Camera-type eye (tissue), 1 donor: ENCODE results near the gene LYG2. TPM values are rescaled to one million over a fixed set of nuclear protein-coding genes. Genes with fewer than 3 reads are reported as not detected.

Source experiments
- total RNA-seq: library from RNA; depleted of rRNA; stranded (reverse); fragments of >200 nt; gene quantifications from one replicate; pipeline ENCODE4 v1.2.3, GENCODE V29; 2014

Gene LYG2, protein sequence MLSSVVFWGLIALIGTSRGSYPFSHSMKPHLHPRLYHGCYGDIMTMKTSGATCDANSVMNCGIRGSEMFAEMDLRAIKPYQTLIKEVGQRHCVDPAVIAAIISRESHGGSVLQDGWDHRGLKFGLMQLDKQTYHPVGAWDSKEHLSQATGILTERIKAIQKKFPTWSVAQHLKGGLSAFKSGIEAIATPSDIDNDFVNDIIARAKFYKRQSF
- total RNA-seq, result not detected

DNA sequence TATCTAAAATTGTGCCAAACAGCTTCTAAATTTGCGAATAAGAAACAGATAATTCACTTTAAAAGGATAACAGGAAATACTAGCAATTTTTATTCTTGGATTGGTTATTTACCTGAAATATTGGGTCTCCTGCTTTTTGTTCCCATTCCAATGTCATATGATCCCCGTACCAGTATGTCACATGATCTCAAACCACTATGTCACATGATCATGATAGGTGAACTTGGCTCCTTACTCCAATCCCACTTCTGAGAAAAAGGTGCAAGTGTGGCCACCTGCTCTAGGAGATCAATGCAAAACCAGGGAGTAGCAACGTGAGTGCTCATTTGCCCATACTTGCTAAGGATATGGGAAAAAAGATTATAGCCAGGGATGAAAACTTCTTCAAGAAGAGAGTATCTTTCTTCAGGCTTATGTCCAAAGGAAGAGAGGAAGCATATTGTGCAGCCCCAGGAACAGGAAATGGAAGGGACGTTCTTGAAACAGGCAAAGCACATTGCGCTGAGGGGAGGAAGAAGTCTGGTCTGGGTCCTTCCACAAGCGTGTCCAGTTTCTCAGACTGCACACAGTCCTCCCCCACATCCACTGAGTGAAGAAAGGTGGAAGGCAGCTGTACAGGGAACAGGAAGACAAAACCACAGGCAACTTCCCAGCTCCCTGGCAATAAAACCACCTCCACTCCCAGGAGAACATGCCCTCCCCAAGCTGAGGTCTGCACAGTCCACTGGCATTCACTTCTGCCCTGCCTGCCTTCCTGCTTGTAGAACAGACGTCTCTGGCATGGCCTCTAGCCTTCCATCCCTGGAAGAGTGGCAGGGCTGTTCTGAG is at the start of gene LYG2:
TSS of gene LYG2 (minus strand) at position 176 of the 828 bp plus-strand sequence. CDS start 1,406 bp downstream, outside the sequence.

DNA sequence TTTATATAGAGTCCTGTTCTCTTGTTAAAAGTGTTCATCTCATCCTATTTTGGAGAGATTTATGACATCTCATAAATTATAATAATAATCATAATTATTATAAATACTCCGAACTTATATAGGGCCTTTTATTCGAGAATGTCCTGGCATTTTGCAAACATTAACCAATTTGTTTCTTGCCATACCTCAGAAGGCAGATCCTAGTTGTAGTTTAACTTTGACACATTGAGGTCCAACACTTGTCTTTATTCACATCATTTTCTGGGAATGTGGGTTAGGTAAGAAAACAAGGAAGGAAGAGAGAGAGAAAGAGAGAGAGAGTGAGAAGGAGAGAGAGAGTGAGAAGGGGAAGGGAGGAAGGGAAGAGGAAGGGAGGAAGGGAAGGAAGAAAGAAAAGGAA is 45.6 kb upstream of the LYG2 start, which contains the start of gene LYG1:
TSS of gene LYG1 (minus strand) at position 101 of the 400 bp plus-strand sequence. CDS start 5,527 bp downstream, outside the sequence.

Other genes starting within 250 kb of the LYG2 start
- 3.6 TPM for gene C2orf15, start 114.0 kb downstream of the LYG2 start, total RNA-seq
- gene TSGA10, start 100.7 kb downstream of the LYG2 start, total RNA-seq, result 20.8 TPM
- 11.1 TPM for gene LIPT1, start 100.7 kb downstream of the LYG2 start, total RNA-seq
- gene MITD1, start 74.6 kb downstream of the LYG2 start, total RNA-seq, result 25.0 TPM
- gene MRPL30, start 74.5 kb downstream of the LYG2 start, total RNA-seq, result 35.3 TPM
- 1.5 TPM for gene LYG1, start 45.5 kb upstream of the LYG2 start, total RNA-seq
- gene TXNDC9, start 80.7 kb upstream of the LYG2 start, total RNA-seq, result 50.7 TPM
- 32.5 TPM for gene EIF5B, start 81.7 kb upstream of the LYG2 start, total RNA-seq
- gene REV1, start 234.4 kb upstream of the LYG2 start, total RNA-seq, result 108 TPM